ENCODE measurements around the gene NOC4L.
"Not testable (repeated sequence)": the region's sequence is repeated elsewhere in the genome, so short reads cannot be mapped to it uniquely, and the experiment has no call there.

NOC4L gene

DNA sequence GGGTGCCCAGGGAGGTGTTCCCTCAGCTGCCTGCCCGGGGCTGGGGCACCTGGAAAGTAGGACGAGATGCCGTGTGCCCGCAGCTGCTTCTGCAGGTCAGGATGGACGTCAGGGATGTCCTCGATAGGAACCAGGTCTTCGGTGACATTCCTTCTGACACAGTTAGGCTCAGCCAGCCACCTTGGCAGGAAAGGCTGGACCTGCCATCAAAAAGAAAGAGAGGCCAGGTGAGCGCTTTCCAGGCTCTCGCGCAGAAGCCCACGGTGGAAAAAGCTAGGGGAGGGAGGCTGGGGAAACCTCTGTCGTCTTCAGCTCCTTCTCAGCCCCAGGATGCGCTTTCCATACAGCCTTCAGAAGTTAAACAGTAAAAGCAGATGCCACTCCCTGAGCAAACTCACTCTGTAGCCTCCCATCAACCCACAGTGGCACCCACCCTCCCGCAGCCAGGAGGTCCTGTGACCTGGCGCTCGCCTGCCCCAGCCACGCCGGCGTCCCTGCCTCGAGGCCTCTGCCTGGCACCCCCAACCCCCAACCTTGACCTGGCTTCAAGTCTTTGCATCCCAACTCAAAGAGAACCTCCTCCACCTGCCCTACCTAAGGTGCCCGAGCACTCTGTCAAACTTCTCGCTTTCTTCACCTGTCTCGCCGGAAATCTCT is 1.4 kb upstream of the NOC4L start:
- DNase-seq (ENCODE audit: low read depth in 2 of 2): no peak

DNA sequence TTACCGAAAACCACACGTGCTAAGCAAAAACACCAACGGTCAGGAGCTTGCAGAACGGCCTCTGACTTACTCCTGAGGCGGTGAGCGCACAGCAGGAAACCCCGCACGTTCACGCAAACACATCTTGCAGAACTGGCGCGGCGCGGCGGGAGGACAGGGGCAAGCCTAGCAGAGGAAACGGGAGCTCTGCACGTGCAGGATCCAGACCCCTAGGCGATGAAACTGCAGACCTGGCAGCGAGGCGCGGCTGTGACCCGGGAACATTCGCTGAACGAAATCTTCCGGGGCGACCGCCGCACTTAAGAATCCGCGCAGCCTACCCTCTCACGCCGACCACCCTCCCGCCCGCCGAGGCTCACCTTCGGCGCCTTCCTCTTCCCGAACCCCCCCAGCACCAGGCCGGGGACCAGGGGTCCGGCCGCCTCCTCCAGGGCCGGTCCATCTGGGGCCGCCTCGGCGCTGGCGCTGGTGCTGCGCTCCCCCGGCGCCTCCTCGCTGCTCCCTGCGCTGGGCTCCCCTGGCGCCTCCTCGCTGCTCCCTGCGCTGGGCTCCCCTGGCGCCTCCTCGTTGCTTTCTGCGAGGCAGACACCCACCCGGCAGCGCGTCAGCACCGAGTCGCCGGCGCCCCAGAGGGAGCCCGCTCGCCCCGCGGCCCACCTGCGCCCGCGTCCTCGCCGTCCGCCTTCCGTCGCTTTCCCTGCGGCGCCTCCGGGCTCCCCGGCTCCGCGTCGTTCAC is 753 bp upstream of the NOC4L start:
- no peak for DNase-seq (ENCODE audit: low read depth in 2 of 2)

DNA sequence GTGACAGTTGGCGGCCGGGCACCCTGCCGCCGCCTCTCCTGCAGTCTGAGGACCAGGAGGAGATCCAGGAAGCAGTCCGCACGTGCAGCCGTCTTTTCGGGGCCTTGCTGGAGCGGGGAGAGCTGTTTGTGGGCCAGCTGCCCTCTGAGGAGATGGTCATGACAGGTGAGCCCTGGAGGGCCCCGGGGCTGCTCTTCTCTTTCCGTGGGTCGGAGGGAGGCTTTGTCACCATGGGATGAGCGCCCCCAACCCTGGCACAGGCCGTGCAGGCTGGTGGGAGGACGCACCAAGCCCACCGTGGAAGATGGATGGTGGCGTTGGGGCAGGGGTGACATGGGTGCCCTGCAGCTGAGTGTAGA is 532 bp downstream of the NOC4L start:
- DNase-seq (ENCODE audit: low read depth in 2 of 2): no peak

DNA sequence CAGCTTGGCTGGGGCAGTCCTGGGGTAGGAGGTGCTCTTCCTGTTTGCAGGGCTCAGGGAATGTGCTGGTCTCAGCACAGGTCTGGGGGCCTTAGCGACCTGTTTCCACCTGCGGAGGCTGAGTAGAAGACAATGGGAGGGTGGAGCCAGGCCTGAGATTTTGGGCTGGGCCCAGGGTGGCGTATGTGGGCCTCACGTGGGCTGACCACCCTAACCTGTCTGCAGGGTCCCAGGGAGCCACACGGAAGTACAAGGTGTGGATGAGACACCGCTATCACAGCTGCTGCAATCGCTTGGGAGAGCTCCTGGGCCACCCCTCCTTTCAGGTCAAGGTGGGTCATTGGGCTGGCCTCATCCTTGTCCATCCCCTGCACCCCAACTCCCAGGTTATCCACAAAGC is 1.1 kb downstream of the NOC4L start:
- DNase-seq (ENCODE audit: low read depth in 2 of 2): no peak

DNA sequence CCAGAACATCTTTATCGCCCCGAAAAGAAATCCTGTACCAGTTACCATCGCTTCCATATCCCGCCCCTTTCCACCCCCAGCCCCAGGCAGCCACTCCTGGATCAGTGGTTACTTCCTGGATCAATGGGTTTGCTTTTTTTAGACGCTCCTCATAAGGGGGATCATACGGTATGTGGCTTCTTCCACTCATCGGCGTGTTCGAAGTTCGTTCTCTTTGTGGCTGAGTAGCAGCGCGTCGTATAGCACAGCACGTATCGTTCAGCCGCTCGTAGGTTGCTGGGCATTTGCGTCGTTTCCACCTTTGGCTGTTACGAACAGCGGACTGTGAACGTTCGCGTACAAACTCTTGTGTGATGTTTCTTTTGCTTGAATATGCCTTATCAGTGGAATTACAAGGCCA is 1.8 kb downstream of the NOC4L start:
- DNase-seq (ENCODE audit: low read depth in 2 of 2): no peak

DNA sequence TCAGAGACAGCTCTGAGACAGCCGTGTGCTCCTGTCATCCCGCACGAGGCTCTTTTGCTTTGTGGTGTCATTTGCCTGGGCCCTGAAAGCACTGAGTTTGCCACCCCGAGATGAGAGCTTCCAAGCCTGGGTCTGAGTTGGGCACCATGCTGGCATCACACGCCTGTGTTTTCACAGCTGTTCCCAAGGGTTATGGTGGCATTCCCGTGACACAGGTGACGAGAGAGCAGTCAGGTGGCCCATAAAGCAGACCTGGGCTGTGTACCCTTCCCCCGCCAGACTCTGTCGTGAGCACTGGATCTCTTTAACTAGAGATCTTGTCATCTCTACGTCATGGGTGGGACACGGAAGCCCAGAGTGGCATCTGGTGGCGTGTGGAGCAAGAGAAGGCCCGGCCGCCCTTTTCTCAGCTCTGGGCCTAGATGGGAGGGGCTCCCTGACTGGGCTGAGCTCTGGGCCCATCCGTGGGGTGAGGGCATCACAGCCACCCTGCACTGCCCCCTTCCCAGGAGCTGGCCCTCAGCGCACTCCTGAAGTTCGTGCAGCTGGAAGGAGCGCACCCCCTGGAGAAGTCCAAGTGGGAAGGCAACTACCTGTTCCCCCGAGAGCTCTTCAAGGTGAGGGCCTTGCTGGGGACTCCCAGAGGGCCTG is 2.6 kb downstream of the NOC4L start:
- DNase-seq (ENCODE audit: low read depth in 2 of 2): no peak

DNA sequence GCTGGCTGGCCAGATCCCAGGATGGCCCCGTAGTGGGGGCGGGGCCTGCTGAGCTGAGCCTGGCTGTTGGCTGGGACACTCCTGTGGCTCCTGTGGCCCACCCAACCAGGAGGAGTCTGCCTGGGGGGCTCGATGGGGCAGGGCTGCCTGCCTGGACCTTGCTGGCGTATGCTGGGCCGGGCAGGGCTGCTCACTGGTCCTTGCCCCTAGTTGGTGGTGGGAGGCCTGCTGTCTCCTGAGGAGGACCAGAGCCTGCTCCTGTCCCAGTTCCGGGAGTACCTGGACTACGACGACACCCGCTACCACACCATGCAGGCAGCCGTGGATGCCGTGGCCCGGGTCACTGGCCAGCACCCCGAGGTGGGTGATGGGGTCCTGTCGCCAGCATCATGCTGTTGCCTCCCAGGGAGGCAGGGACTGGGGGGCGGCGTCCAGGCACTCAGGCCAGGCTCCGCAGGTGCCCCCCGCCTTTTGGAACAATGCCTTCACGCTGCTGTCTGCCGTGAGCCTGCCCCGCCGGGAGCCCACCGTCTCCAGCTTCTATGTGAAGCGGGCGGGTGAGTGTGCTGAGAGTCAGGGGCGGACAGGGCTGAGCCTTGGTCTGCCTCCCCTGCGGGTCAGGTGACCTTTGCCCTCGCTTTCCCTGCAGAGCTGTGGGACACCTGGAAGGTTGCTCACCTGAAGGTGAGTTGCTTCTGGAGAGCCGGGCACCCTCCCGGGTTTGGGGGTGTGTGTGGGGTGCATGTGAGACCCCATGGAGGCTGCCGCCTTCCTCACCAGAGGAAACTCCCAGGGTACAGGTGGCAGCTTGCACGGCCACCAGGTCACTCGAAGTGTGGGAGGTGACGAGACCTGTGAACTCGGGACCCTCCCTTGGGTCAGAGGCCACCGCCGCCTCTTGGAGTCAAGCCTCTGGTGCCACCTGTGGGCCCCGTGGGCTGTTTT is 3.4 kb downstream of the NOC4L start:
- no peak for DNase-seq (ENCODE audit: low read depth in 2 of 2)

DNA sequence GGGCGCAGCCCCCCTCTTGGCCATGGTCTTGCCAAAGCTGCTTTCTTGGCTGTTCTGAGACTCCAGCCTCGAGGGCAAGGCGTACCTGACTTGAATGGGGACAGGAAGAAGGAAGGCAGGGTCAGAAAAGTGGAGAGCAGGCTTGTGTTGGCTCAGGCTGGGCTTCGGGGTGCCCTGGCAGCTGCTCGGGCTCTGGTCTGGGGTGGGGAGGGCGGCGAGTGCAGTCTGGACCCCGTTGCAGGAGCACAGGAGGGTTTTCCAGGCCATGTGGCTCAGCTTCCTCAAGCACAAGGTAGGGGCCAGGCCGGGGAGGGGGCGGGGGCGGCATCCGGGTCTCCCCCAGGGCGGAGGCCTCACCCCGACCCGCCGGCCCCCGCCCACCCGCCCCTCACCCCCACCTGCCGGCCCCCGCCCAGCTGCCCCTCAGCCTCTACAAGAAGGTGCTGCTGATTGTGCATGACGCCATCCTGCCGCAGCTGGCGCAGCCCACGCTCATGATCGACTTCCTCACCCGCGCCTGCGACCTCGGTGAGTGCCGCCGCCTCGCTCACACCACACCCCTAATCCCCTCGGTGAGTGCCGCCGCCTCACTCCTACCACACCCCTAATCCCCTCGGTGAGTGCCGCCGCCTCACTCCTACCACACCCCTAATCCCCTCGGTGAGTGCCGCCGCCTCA is 4.2 kb downstream of the NOC4L start:
- DNase-seq (ENCODE audit: low read depth in 2 of 2): no peak

DNA sequence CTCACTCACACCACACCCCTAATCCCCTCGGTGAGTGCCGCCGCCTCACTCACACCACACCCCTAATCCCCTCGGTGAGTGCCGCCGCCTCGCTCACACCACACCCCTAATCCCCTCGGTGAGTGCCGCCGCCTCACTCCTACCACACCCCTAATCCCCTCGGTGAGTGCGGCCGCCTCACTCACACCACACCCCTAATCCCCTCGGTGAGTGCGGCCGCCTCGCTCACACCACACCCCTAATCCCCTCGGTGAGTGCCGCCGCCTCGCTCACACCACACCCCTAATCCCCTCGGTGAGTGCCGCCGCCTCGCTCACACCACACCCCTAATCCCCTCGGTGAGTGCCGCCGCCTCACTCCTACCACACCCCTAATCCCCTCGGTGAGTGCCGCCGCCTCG is 5.3 kb downstream of the NOC4L start:
- DNase-seq (ENCODE audit: low read depth in 2 of 2): not testable (repeated sequence)

DNA sequence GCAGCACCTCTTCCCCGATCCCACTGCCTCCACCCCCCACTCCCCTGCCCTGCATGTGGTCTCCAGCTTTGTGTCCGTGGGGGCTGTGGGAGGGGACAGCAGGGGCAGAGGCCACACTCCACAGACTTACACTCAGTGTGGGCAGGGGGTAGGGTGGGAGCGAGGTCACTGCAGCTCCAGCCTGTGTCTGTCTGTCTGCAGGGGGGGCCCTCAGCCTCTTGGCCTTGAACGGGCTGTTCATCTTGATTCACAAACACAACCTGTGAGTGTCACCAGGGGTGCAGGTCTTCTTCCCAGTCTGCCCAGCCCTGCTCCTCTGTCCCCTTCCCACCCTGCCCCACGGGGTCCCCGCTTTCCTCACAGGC is 6.5 kb downstream of the NOC4L start:
- no peak for DNase-seq (ENCODE audit: low read depth in 2 of 2)

DNA sequence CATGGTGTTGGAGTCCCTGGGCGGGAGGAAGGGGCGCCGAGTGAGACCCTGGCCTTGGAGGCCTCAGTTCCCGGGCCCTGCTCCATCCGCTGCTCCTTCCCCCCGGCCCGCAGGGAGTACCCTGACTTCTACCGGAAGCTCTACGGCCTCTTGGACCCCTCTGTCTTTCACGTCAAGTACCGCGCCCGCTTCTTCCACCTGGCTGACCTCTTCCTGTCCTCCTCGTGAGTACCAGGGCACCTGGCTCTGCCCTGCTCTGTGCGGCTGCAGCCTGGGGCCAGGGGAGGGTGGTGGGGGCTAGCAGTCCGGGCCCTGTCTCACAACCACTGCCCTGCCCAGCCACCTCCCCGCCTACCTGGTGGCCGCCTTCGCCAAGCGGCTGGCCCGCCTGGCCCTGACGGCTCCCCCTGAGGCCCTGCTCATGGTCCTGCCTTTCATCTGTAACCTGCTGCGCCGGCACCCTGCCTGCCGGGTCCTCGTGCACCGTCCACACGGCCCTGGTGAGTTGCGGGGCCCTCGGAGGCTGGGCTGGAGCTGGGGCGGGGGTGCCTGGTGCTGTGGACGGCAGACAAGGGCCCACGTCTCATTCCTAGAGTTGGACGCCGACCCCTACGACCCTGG is 7.0 kb downstream of the NOC4L start:
- no peak for DNase-seq (ENCODE audit: low read depth in 2 of 2)

DNA sequence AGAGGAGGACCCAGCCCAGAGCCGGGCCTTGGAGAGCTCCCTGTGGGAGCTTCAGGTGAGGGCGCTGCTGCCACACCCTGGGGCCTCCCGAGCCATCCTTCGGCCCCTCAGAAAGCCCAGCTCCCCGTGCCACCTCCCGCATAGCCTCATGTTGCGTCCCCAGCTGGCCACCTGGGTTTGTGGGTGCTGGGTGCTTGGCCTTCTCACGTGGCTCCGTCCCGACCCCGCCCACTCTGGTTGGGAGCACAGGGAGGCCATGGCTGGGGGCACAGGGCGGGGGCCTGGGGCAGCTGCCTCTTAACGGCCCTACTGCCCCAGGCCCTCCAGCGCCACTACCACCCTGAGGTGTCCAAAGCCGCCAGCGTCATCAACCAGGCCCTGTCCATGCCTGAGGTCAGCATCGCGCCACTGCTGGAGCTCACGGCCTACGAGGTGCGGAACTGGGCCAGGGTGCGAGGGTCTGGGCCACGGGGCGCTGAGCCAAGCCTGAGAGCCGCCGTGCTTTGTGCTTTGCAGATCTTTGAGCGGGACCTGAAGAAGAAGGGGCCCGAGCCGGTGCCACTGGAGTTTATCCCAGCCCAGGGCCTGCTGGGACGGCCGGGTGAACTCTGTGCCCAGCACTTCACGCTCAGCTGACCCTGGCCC is 7.6 kb downstream of the NOC4L start:
- DNase-seq (ENCODE audit: low read depth in 2 of 2): no peak

DNA sequence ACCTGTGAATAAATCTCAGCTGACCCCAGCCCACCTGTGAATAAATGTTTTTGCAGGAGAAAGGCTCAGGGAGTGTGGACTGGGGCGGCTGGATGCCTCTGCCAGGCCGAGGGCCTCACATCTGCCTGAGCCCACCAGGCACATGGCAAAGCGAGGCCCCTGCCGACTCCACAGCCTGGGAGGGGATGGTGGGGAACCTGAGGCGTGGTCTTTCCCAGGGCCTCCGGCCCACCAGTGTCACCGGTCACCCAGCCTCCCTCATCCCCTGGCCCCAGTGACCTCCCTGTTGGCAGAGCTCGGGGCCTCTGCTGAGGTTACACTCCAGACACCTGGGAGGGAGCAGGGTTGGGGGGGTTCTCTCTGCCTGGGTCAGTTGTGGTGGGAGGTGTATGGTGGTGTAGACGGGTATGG is 8.2 kb downstream of the NOC4L start:
- no peak for DNase-seq (ENCODE audit: low read depth in 2 of 2)

DNA sequence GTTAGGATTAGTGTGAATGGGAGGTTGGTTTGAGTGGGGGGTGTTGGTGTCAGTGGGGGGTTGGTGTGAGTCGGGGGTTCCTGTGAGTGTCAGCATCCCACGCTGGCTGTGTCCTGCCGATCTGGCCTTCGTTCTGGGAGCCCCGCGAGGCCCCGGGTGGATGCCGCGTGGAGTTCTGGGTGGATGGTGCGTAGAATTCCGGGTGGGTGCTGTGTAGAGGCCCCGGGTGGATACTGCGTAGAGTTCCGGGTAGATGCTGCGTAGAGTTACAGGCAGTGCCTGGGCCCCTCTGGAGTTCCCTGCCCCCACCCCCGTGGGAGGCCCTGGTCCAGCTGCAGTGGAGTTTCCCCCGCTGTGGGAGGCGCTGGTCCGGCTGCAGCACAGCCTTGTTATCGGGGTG is 8.7 kb downstream of the NOC4L start:
- DNase-seq (ENCODE audit: low read depth in 2 of 2): no peak

DNA sequence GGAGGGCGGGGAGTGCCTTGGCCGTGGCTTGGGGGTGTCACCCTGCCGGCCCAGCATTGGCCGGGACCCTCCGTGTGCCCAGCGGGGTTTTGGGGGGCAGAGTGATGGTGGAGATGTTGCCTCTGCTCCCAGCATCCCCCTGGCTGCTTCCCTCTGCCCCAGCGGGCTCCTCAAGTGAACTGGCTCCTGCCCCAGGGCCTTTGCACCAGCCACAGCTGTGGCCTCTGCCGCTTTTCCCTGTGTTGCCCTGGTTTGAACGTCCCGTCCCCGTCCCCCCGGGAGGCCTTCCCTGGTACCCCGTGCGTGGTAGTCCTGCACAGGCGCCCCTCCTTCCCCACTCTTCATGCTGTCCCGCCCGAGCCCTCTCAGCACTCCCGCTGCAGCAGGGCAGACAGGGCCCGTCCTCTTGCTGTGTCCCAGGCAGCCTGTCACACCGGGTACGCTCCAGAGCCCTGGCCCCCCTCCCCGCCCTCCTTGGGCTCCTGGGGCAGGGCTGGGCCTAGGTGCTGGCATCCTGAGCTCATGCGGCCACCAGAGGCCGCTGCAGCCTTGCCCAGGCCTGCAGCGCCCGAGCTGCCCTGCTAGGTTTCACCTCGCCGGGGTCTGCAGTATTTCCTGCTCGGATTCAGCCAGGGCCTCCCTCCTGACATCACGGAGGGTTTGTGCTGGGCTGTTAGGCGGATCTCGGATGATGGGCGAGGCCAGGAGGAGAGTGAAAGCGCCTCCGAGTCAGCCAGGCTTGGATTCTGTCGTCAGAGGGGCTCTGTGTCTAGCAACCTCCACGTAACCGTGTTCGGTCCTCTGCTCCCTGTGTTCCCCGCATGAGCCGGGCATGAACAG is 9.5 kb downstream of the NOC4L start:
- peak; percentile 50 to 63 for DNase-seq (ENCODE audit: low read depth in 2 of 2)

DNA sequence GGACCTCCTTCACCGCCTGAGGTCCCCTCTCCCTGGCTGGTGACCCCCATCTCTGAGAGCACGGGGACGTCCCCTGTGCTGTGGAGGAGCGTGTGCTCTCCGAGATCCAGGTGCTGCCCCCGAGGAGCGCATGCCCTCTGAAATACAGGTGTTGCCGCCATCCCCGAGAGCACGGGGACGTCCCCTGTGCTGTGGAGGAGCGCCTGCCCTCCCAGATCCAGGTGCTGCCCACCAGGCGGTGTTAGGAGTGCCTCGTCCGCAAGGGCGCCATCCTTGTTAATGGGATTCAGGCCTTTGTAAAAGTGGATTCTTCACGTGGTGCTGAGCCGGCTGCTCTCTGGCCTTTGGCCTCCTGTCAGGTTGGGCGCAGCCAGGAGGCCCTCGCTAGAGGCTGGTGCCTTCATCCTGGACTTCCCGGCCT is 10.1 kb downstream of the NOC4L start:
- DNase-seq (ENCODE audit: low read depth in 2 of 2): no peak

DNA sequence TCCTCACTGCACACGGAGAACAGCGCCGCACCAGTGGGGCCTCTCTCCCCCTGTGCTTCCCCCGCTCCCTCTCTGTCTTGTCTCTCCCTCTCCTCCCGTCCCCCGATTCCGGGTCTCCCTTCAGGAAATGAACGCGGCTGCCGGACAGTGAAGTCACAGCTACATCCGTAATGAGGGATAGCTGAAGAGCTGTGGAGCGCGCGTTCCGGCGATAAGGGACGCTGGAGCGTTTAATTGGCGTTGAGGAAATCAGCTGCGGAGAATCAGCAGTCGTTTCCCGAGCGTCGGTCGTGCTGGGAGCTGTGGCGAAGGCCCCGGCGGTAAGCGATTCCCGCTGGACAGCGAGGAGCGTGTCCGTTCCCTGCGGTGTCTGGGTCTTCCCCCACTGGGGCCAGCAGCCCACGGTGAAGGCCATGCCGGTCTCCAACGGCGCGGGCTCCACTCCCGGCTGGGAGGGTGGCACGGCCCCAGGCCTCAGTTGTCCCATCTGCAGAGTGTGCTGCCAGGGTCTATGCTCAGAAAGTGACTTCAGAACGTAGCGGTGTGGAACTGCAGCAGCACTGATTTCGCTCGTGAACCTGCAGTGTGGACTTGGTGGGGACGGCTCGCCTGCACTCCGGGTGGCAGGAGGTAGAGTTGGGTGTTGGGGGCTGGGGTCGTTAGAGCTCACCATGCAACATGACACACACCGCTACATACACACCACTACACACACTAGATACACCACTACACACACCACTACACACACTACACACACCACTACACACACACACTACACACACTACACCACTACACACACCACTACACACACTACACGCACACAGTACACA is 10.9 kb downstream of the NOC4L start:
- DNase-seq (ENCODE audit: low read depth in 2 of 2): no peak

DNA sequence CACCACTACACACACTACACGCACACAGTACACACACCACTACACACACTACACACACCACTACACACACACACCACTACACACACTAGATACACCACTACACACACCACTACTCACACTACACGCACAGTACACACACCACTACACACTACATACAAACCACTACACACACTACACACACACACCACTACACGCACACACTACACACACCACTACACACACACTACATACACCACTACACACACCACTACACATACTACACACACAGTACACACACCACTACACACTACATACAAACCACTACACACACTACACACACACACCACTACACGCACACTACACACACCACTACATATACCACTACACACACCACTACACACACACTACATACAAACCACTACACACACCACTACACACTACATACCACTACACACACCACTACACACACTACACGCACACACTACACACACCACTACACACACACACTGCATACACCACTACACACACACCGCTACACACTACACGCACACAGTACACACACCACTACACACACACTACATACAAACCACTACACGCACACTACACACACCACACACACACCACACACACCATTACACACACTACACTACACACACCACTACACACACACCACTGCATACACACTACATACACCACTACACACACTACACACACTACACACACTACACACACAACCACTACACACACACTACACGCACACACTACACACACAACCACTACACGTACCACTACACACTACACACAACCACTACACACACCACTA is 11.7 kb downstream of the NOC4L start:
- no peak for DNase-seq (ENCODE audit: low read depth in 2 of 2)

Measured in stimulated activated CD4-positive, alpha-beta T cell treated with anti-CD3 and anti-CD28 coated beads, Interleukin-1b, Interleukin-23, amount 100 ng/mL, for 4 hours (primary cell).